Left ventricle myocardium inferior (tissue), 1 donor: Measurements from ENCODE around the gene RRP1B. TPM values are rescaled to one million over a fixed set of nuclear protein-coding genes. Genes with fewer than 3 reads are reported as not detected.
"Not testable (repeated sequence)": the region's sequence is repeated elsewhere in the genome, so short reads cannot be mapped to it uniquely, and the experiment has no call there.

Source experiments
- DNase-seq: peaks from one replicate; pipeline ENCODE4 v3.0.0-alpha.2; 2020
- H3K27ac ChIP-seq: fragments of 200-600 bp; replicated peaks from 2 replicates; pipeline ENCODE4 v1.8.0; 2021
- H3K27me3 ChIP-seq: fragments of 200-600 bp; 2 replicates; pipeline ENCODE4 v1.8.0; 2021; ENCODE audit warnings: low read depth
- H3K36me3 ChIP-seq: fragments of 200-600 bp; 2 replicates; pipeline ENCODE4 v1.8.0; 2021
- H3K4me1 ChIP-seq: fragments of 200-600 bp; 2 replicates; pipeline ENCODE4 v1.8.0; 2021
- H3K4me3 ChIP-seq: fragments of 200-600 bp; 2 replicates; pipeline ENCODE4 v1.8.0; 2021; ENCODE audit warnings: mild to moderate bottlenecking, moderate library complexity
- H3K9me3 ChIP-seq: fragments of 200-600 bp; replicated peaks from 2 replicates; pipeline ENCODE4 v1.8.0; 2021
- CTCF ChIP-seq: fragments of 200-600 bp; IDR thresholded peaks from 2 replicates; pipeline ENCODE4 v1.8.0; 2021; ENCODE audit warnings: antibody characterized with exemption, mild to moderate bottlenecking, borderline replicate concordance
- intact Hi-C: fragments of 100-400 bp; cut with micrococcal nuclease; formaldehyde crosslinking; loops from one replicate; pipeline ENCODE4 v1.11.0; 2022
- total RNA-seq: library from RNA; stranded (reverse); fragmentation: NEBNext Ultra II Directional; extraction: Animal tissue kit (Norgen Biotek cat#: 25700); gene quantifications from one replicate; pipeline ENCODE4 v1.2.1, GENCODE V29; 2021
- donor health status: DM: no; HTN: yes; CAD: no; lungs with severe emphysema.

The RRP1B gene
- total RNA-seq, 1 donor from 2014 or later: 8.9 TPM

GRCh38 chr21:43648171-43648570 is 11.2 kb upstream of the RRP1B start:
- no peak for DNase-seq
- Histone ChIP-seq H3K27me3 (no peaks in the 10 kb centered on the region), H3K9me3 (no peaks in the 10 kb centered on the region), H3K27ac (no peak overlapping the region), H3K4me1 (peaks cover 16% of the 10 kb centered on the region), H3K36me3 (no peaks in the 10 kb centered on the region), H3K4me3 (no peak overlapping the region)
- TF ChIP-seq CTCF: no peak
- intact Hi-C loops: no loop called here

- H3K4me1 ChIP-seq, H3K4me3 ChIP-seq, H3K27me3 ChIP-seq, DNase-seq, H3K27ac ChIP-seq, intact Hi-C loops, H3K9me3 ChIP-seq, H3K36me3 ChIP-seq: not testable (repeated sequence)
Observed at GRCh38 chr21:43651926-43652325, 7.4 kb upstream of the RRP1B start.

GRCh38 chr21:43652616-43653015 is 6.7 kb upstream of the RRP1B start:
- no peaks in the 10 kb centered on the region for H3K27me3 ChIP-seq
- no peaks in the 10 kb centered on the region for H3K9me3 ChIP-seq
- TF ChIP-seq CTCF: no peak
- H3K4me1 ChIP-seq: peaks cover 2% of the 10 kb centered on the region
- H3K36me3 ChIP-seq: no peaks in the 10 kb centered on the region
- no peak overlapping the region for H3K27ac ChIP-seq
- no peak for DNase-seq
- no peak overlapping the region for H3K4me3 ChIP-seq
- intact Hi-C loops: no loop called here

GRCh38 chr21:43653626-43654025 is 5.7 kb upstream of the RRP1B start:
- H3K9me3 ChIP-seq: no peaks in the 10 kb centered on the region
- H3K4me3 ChIP-seq: no peak overlapping the region
- H3K4me1 ChIP-seq: peaks cover 9% of the 10 kb centered on the region
- no peak overlapping the region for H3K27ac ChIP-seq
- H3K36me3 ChIP-seq: no peaks in the 10 kb centered on the region
- H3K27me3 ChIP-seq: no peaks in the 10 kb centered on the region
- TF ChIP-seq CTCF: no peak
- no peak for DNase-seq
- intact Hi-C loops: no loop called here

GRCh38 chr21:43654806-43655489 is 4.4 kb upstream of the RRP1B start:
- H3K4me1 ChIP-seq: peaks cover 21% of the 10 kb centered on the region
- no peak overlapping the region for H3K4me3 ChIP-seq
- DNase-seq: no peak
- intact Hi-C loops: no loop called here
- H3K27me3 ChIP-seq: no peaks in the 10 kb centered on the region
- H3K36me3 ChIP-seq: no peaks in the 10 kb centered on the region
- TF ChIP-seq CTCF: no peak
- H3K9me3 ChIP-seq: no peaks in the 10 kb centered on the region
- H3K27ac ChIP-seq: no peak overlapping the region

- intact Hi-C loops: no loop called here
- Histone ChIP-seq H3K9me3 (no peaks in the 10 kb centered on the region), H3K27ac (peak overlapping the region; percentile 57), H3K36me3 (peaks cover 4% of the 10 kb centered on the region), H3K4me3 (peak overlapping the region; percentile 32), H3K27me3 (no peaks in the 10 kb centered on the region), H3K4me1 (peaks cover 38% of the 10 kb centered on the region)
- no peak for TF ChIP-seq CTCF
- DNase-seq: peak; percentile 35
Observed at GRCh38 chr21:43657355-43658087, 1.8 kb upstream of the RRP1B start.
